Pancreas (tissue), 10 donors: Measurements from ENCODE around the gene DDAH2. TPM values are rescaled to one million over a fixed set of nuclear protein-coding genes. Genes with fewer than 3 reads are reported as not detected.
A peak's percentile ranks its signal among the peaks of the same experiment; 100 is the strongest.

Experiments
- ATAC-seq, 4 donors: fragments of 200-7000 bp; cut with Tn5 transposase; one replicate each; pipeline versions ENCODE4 v1.8.0 to v1.9.1; 2020; ENCODE audit warnings: mild to moderate bottlenecking in 4 of 4, moderate library complexity in 4 of 4
- DNase-seq, 6 donors: peaks; one replicate each; pipeline ENCODE4 v3.0.0-alpha.2; 2020
- FAIRE-seq: peaks from 2 replicates; lab custom pipeline; 2012; peaks lifted over from hg19 to GRCh38; lab: Jason Lieb, UNC
- H3K27ac ChIP-seq, 4 donors: fragments of 200-600 bp; sonication (generic); 1 replicate in 3 of 4; 2 replicates in 1 of 4; pipeline versions ENCODE4 v1.5.0 to v1.8.0; 2020
- H3K27me3 ChIP-seq, 4 donors: fragments of 200-600 bp; one replicate each; pipeline ENCODE4 v1.8.0; 2021
- H3K36me3 ChIP-seq, 3 donors: fragments of 200-600 bp; sonication (generic) in 1 of 3; one replicate each; pipeline versions ENCODE4 v1.5.0 to v1.8.0; 2020 to 2021
- H3K4me1 ChIP-seq, 3 donors: fragments of 200-600 bp; one replicate each; pipeline ENCODE4 v1.8.0; 2021
- H3K4me3 ChIP-seq, 4 donors: fragments of 200-600 bp; sonication (generic) in 2 of 4; one replicate each; pipeline versions ENCODE4 v1.5.0 to v1.8.0; 2020 to 2021
- H3K9me3 ChIP-seq, 4 donors: fragments of 200-600 bp; one replicate each; pipeline ENCODE4 v1.8.0; 2021
- WGBS, 2 donors: extraction: QIAGEN DNeasy Blood & Tissue Kit; methylation state at CpG; one replicate each; pipeline ENCODE4 v1.1.7; 2013; 5-methylcytosine and 5-hydroxymethylcytosine counted together
- intact Hi-C, 3 donors: fragments of 100-400 bp; cut with DNase I; formaldehyde crosslinking; loops; one replicate each; pipeline versions ENCODE4 v1.11.1 to v1.14.2; 2022
- polyA plus RNA-seq, 2 donors: library from polyadenylated mRNA; stranded (reverse); fragments of 200-250 nt; gene quantifications; one replicate each; pipeline ENCODE4 v1.2.3, GENCODE V29; 2013
- total RNA-seq, 6 donors: library from RNA; stranded (reverse); fragmentation: NEBNext Ultra II Directional in 4 of 6; extraction: Animal tissue kit (Norgen Biotek cat#: 25700) in 4 of 6; gene quantifications; one replicate each; pipeline versions ENCODE4 v1.2.1 to v1.2.4, GENCODE V29; 2021 to 2023
- TF ChIP-seq, protein P1 (sequence below), 4 donors: fragments of 200-600 bp; sonication (generic) in 3 of 4; IDR thresholded peaks; one replicate each; pipeline versions ENCODE4 v1.5.0 to v1.8.0; 2021; ENCODE audit warnings: antibody characterized with exemption in 4 of 4
- donor health status: healthy with polysubstance abuse.
- donor health status: DM: no; HTN: no; CAD: no; lungs with moderate emphysema.
- donor health status: DM: no; HTN: no; CAD: no.
- donor health status: control.
- donor health status: control.
- donor health status: Bipolar disorder and iron deficiency.
- donor health status: DM: yes; HTN: yes; CAD: no.
- donor health status: DM: no; HTN: no; CAD: no.
- donor health status: DM: no; HTN: no; CAD: no.
- donor health status: DM: yes; HTN: yes; CAD: no.

Gene DDAH2
- total and polyA plus RNA-seq, 8 donors: 6.5 to 68.8 (median 18.2) TPM

DNA sequence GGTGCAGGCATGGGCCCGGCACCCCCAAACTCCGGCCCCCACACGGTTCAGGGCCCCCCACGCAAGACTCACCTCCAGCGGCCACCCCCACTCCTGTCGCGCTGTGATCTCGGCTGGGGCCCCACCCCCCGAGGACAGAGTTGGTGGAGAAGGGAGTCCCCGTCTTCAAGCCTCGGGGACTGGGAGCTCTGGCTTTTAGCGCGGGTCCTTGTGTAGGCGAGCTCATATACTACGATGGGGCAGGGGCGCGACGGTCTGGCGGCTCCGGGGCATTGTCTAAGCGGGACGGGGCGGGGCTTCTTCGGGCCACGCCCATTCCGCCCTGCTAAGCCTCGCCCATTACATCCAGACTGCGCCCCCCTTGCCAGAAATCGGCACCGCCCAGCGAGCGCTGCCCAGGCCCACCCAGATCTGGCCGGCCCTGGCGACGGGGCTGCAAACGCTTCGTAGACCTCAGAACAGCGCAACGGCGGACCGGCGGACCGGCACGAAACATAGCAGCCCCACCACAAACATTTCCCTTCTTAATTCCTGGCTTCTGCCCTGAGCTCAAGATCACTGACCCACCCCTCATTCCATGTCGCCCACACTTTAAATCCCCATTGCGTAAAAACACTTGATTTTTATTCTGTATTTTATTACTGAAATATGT is 1.0 kb upstream of the DDAH2 start:
- Histone ChIP-seq H3K27ac (peak overlapping the region; percentile 70 to 89 (median 79)), H3K27me3 (no peaks in the 10 kb centered on the region), H3K36me3 (peaks cover 0 to 21% (median 17%) of the 10 kb centered on the region in 3 donors), H3K4me3 (peak overlapping the region; percentile 25 to 66 (median 54)), H3K9me3 (no peaks in the 10 kb centered on the region), H3K4me1 (peaks cover 0 to 4% (median 0%) of the 10 kb centered on the region in 3 donors)
- WGBS, 2 donors: 15% methylated on average over 45 to 46 of the region's 46 CpGs
- ATAC-seq: peak; percentile 59 to 78 (median 75)
- peak; percentile 56 to 86 (median 77) for DNase-seq
- TF ChIP-seq, protein P1, sequence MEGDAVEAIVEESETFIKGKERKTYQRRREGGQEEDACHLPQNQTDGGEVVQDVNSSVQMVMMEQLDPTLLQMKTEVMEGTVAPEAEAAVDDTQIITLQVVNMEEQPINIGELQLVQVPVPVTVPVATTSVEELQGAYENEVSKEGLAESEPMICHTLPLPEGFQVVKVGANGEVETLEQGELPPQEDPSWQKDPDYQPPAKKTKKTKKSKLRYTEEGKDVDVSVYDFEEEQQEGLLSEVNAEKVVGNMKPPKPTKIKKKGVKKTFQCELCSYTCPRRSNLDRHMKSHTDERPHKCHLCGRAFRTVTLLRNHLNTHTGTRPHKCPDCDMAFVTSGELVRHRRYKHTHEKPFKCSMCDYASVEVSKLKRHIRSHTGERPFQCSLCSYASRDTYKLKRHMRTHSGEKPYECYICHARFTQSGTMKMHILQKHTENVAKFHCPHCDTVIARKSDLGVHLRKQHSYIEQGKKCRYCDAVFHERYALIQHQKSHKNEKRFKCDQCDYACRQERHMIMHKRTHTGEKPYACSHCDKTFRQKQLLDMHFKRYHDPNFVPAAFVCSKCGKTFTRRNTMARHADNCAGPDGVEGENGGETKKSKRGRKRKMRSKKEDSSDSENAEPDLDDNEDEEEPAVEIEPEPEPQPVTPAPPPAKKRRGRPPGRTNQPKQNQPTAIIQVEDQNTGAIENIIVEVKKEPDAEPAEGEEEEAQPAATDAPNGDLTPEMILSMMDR (IDR thresholded peaks at IDR 0.05): no peak
- no peak for FAIRE-seq
- intact Hi-C loops: no loop called here

DNA sequence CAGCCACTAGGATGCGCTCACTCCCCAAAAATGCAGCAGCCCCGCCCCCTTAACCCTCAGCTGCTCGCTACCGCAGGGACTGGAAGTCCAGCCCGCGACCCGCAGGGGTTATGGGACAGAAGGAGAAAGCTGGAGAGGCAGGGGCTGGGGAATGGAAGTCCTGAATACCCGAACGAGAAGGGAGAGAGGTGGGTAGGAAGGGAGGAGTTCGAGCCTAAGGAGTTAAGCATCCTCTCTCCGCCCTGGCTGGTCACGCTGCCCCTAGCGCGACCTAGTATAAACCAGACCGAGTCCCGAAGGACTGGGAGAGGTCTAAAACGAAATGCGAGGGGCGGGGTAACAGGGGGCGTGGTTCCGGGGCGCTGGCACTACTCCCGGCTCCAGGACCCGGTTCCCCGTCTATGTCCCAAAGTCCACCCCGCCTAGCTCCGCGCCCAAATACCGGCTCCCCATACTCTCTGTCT is 448 bp upstream of the DDAH2 start:
- no peak for FAIRE-seq
- 0 to 1% methylated on average over 27 to 29 of the region's 29 CpGs for WGBS, 2 donors

DNA sequence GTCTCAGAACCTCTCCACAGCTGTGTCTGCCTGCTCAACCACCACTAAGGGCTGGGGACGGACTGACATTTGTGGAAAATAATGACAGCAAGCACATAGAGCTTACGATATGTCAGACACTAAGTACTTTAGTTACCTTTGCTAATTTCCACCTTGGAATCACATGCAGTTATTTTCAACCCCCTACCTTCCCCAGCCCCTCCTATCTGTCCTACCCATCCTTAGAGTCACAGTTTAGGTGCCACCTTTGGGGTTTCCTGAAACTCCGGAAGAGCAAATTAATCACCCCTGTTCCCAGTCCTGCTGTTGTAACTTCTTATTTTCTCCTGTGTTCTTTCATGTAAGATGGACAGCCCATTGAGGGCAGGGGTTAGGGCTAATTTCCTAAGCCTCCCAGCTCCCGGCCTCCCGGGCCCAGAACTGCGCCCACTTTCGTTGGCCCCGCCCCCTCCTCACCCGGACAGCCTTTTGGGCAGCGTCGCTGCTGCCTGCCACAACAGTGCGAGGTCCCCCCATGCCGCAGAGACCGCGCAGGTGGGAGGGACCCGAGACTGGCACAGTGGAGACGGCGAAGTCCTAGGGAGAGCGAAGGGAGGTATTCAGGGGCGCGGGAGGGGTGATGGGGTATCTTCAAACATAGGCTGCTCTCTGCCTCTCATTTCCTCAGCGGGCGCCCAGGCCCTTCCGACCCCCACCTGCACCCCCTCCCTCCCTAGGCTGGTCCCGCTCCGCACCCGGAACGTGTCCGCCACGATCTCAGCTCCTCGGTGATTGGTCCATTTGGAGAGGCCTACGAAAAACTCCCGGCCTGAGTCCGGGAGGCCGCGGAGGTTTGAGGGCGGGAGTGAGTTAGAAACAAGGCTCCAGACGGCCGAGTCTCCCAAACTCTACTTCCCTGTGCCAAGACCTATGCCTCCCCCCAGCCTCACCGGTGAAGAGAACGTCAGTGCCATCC is 1.1 kb downstream of the DDAH2 start:
- Histone ChIP-seq H3K36me3 (peaks cover 0 to 14% (median 12%) of the 10 kb centered on the region in 3 donors), H3K27ac (peak overlapping the region in 2 of 4 donors; percentile 38 to 84), H3K9me3 (no peaks in the 10 kb centered on the region), H3K4me3 (peak overlapping the region in 2 of 4 donors; percentile 56 to 66), H3K4me1 (no peaks in the 10 kb centered on the region), H3K27me3 (no peaks in the 10 kb centered on the region)
- DNase-seq (peak in 1 of 6 donors; percentile 58), ATAC-seq (no peak), FAIRE-seq (no peak)
- TF ChIP-seq, protein P1 (IDR thresholded peaks at IDR 0.05): no peak
- intact Hi-C loops: no loop called here
- 74 to 77% methylated on average over 41 of the region's 41 CpGs for WGBS, 2 donors

More for the DNA sequence above, 448 bp upstream of the DDAH2 start:
- intact Hi-C loops: no loop called here
- Histone ChIP-seq H3K9me3 (no peaks in the 10 kb centered on the region), H3K27ac (peak overlapping the region; percentile 70 to 89 (median 79)), H3K27me3 (no peaks in the 10 kb centered on the region), H3K4me3 (peak overlapping the region; percentile 25 to 66 (median 54)), H3K36me3 (peaks cover 0 to 21% (median 17%) of the 10 kb centered on the region in 3 donors), H3K4me1 (peaks cover 0 to 4% (median 0%) of the 10 kb centered on the region in 3 donors)
- DNase-seq (peak; percentile 77 to 91 (median 86)), ATAC-seq (peak; percentile 76 to 89 (median 86))
- TF ChIP-seq, protein P1 (IDR thresholded peaks at IDR 0.05): peak in 2 of 4 donors; percentile 27 to 37

DNA sequence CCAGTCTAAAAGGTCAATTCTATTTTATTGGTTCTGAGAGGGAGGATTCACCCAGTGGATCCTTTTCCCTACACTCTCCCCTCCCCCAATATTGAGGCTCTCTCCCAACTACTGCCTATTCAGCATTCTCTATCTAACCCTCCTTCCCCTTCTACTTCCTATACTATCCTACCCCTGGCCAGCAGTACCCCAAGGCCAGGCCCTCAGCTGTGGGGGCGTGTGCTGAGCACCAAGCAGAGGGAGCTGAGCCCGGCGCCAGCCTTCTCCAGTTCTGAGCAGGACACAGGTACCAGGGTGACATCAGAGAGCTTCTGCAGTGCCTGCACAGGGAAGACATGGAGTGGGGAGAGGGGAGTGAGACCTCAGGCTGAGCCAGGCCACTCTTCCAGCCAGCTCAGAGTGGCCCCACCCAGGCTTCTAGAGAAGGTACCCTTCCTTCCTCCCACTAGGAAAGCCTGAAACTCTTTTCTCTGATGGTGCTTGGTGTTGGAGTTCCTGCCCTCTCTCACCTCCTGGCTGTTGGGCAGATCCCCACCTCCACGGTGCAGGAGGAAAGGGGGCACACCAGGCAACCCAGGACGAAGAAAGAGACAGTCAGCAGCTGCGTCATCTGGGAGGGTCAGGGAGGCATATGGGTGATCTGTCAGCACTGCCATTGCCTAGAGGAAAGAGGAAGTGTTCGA is 1.9 kb downstream of the DDAH2 start:
- TF ChIP-seq, protein P1 (IDR thresholded peaks at IDR 0.05): no peak
- DNase-seq: no peak
- no peak for FAIRE-seq
- intact Hi-C loops: no loop called here
- Histone ChIP-seq H3K27ac (peak overlapping the region in 2 of 4 donors; percentile 38 to 84), H3K4me3 (no peak overlapping the region), H3K36me3 (peaks cover 0 to 7% (median 4%) of the 10 kb centered on the region in 3 donors), H3K4me1 (no peaks in the 10 kb centered on the region), H3K9me3 (no peaks in the 10 kb centered on the region), H3K27me3 (no peaks in the 10 kb centered on the region)
- no peak for ATAC-seq
- 78 to 79% methylated on average over 7 of the region's 7 CpGs for WGBS, 2 donors
